CD4-positive, alpha-beta T cell treated with Interleukin-6 at 100 ng/mL for 8 hours (primary cell): ENCODE results near the gene CNDP1.
"Not testable (repeated sequence)": the region's sequence is repeated elsewhere in the genome, so short reads cannot be mapped to it uniquely, and the experiment has no call there.

Experiments used
- DNase-seq: peaks from one replicate; pipeline ENCODE4 v3.0.0-alpha.2; 2020; ENCODE audit warnings: mixed read lengths, low spot score

Gene CNDP1

GRCh38 chr18:74546751-74547530 is 12.6 kb downstream of the CNDP1 start:
- no peak for DNase-seq

- no peak for DNase-seq
Observed at GRCh38 chr18:74547860-74548259, 13.6 kb downstream of the CNDP1 start.

GRCh38 chr18:74549591-74550104 is 15.3 kb downstream of the CNDP1 start:
- no peak for DNase-seq

GRCh38 chr18:74550886-74551285 is 16.6 kb downstream of the CNDP1 start:
- DNase-seq, result no peak

- no peak for DNase-seq
Observed at GRCh38 chr18:74551452-74551851, 17.2 kb downstream of the CNDP1 start.

GRCh38 chr18:74551936-74552555 is 17.7 kb downstream of the CNDP1 start:
- DNase-seq, result peak; percentile 69

- DNase-seq, result no peak
Observed at GRCh38 chr18:74556126-74556525, 21.8 kb downstream of the CNDP1 start.

- DNase-seq, result no peak
Observed at GRCh38 chr18:74558096-74558495, 23.8 kb downstream of the CNDP1 start.

GRCh38 chr18:74562131-74562730 is 27.9 kb downstream of the CNDP1 start:
- no peak for DNase-seq

GRCh38 chr18:74562775-74563174 is 28.5 kb downstream of the CNDP1 start:
- DNase-seq, result no peak

- DNase-seq, result no peak
Observed at GRCh38 chr18:74563999-74564398, 29.7 kb downstream of the CNDP1 start.

GRCh38 chr18:74565164-74565563 is 30.9 kb downstream of the CNDP1 start:
- DNase-seq, result not testable (repeated sequence)

- DNase-seq, result not testable (repeated sequence)
Observed at GRCh38 chr18:74565993-74566392, 31.7 kb downstream of the CNDP1 start.

GRCh38 chr18:74567822-74568221 is 33.5 kb downstream of the CNDP1 start:
- DNase-seq, result no peak

- no peak for DNase-seq
Observed at GRCh38 chr18:74569401-74569800, 35.1 kb downstream of the CNDP1 start.

GRCh38 chr18:74570266-74570665 is 36.0 kb downstream of the CNDP1 start:
- DNase-seq, result no peak

- no peak for DNase-seq
Observed at GRCh38 chr18:74571895-74572680, 37.8 kb downstream of the CNDP1 start.

GRCh38 chr18:74573053-74573452 is 38.8 kb downstream of the CNDP1 start:
- no peak for DNase-seq

GRCh38 chr18:74574916-74575315 is 40.6 kb downstream of the CNDP1 start:
- no peak for DNase-seq

- no peak for DNase-seq
Observed at GRCh38 chr18:74577019-74577418, 42.7 kb downstream of the CNDP1 start.

- DNase-seq, result no peak
Observed at GRCh38 chr18:74579496-74580065, 45.3 kb downstream of the CNDP1 start.

GRCh38 chr18:74582642-74583041 is 48.3 kb downstream of the CNDP1 start:
- DNase-seq, result no peak
